HepG2 (cell line): ENCODE results near the gene USP8. TPM values are rescaled to one million over a fixed set of nuclear protein-coding genes. Genes with fewer than 3 reads are reported as not detected.

ENCODE experiments used
- ESRRA ChIP-seq: sonication (generic); formaldehyde crosslinking; IDR thresholded peaks from 2 replicates; pipeline ENCODE4 v1.5.1; 2020; ENCODE audit warnings: mild to moderate bottlenecking, low read depth, missing genetic modification reagents
- GABPB1 ChIP-seq: IDR thresholded peaks from 2 replicates; pipeline ENCODE4 v1.6.1; 2016; ENCODE audit warnings: mild to moderate bottlenecking, missing genetic modification reagents, moderate library complexity, missing compliant biosample characterization
- HNRNPH1 ChIP-seq: fragments of 200-400 bp; formaldehyde crosslinking; optimal IDR thresholded peaks from 2 replicates; pipeline ENCODE3; 2017; ENCODE audit warnings: mild to moderate bottlenecking, low read depth, low read length
- KLF16 ChIP-seq, 2 experiments: sonication (generic) in 1 of 2; formaldehyde crosslinking in 1 of 2; IDR thresholded peaks; 2 replicates each; pipeline versions ENCODE4 v1.6.1 to v1.8.0; 2016 to 2023; ENCODE audit warnings: missing genetic modification reagents in 2 of 2, missing compliant biosample characterization in 1 of 2
- POGZ ChIP-seq: sonication (generic); formaldehyde crosslinking; IDR thresholded peaks from 2 replicates; pipeline ENCODE4 v1.4.0; 2020; ENCODE audit warnings: mild to moderate bottlenecking, missing genetic modification reagents
- RELA ChIP-seq: sonication (generic); formaldehyde crosslinking; IDR thresholded peaks from 2 replicates; pipeline ENCODE4 v1.4.0; 2020; ENCODE audit warnings: missing genetic modification reagents
- ZNF317 ChIP-seq: sonication (generic); formaldehyde crosslinking; IDR thresholded peaks from 2 replicates; pipeline ENCODE4 v1.5.0; 2020; ENCODE audit warnings: mild to moderate bottlenecking, missing genetic modification reagents
- ZNF501 ChIP-seq: sonication (generic); formaldehyde crosslinking; IDR thresholded peaks from 2 replicates; pipeline ENCODE4 v1.5.1; 2020; ENCODE audit warnings: mild to moderate bottlenecking, moderate library complexity, missing genetic modification reagents
- ZNF891 ChIP-seq: sonication (generic); formaldehyde crosslinking; IDR thresholded peaks from 2 replicates; pipeline ENCODE4 v1.5.0; 2020; ENCODE audit warnings: mild to moderate bottlenecking, missing genetic modification reagents
- polyA plus RNA-seq, 8 experiments: library from polyadenylated mRNA; depleted of rRNA in 3 of 8; stranded (reverse) in 7 of 8; unstranded in 1 of 8; fragments of >200 nt; fragmentation: Illumina TruSeq in 4 of 8; extraction: Trizol in 4 of 8; gene quantifications; 2 replicates each; pipeline versions ENCODE4 v1.2.1 to v1.2.3, GENCODE V29; 2011 to 2016; ENCODE audit warnings: low read depth in 4 of 8, missing spikeins in 1 of 8, mixed read lengths in 1 of 8; ENCODE audit not compliant: insufficient read depth in 1 of 8
- total RNA-seq, 5 experiments: library from RNA; depleted of rRNA; stranded (reverse); fragments of >200 nt; fragmentation: Illumina TruSeq; extraction: Trizol; gene quantifications; 2 replicates each; pipeline ENCODE4 v1.2.3, GENCODE V29; 2016; ENCODE audit warnings: low read depth in 1 of 5
- TF ChIP-seq, protein P1 (sequence below): sonication (generic); formaldehyde crosslinking; IDR thresholded peaks from 2 replicates; pipeline ENCODE4 v1.4.0; 2020; ENCODE audit warnings: missing genetic modification reagents
- TF ChIP-seq, protein P2 (sequence below): sonication (generic); formaldehyde crosslinking; IDR thresholded peaks from 2 replicates; pipeline ENCODE4 v1.4.0; 2020; ENCODE audit warnings: mild to moderate bottlenecking, low read depth, missing genetic modification reagents
- TF ChIP-seq, protein P3 (sequence below): sonication (generic); formaldehyde crosslinking; IDR thresholded peaks from 2 replicates; pipeline ENCODE4 v1.4.0; 2020; ENCODE audit warnings: missing genetic modification reagents
- TF ChIP-seq, protein P4 (sequence below): fragments of 450-650 bp; IDR thresholded peaks from 2 replicates; pipeline ENCODE4 v1.6.1; 2017
- TF ChIP-seq, protein P5 (sequence below): sonication (generic); formaldehyde crosslinking; IDR thresholded peaks from 2 replicates; pipeline ENCODE4 v1.4.0; 2020; ENCODE audit warnings: mild to moderate bottlenecking, missing genetic modification reagents, borderline replicate concordance

USP8 gene
- total and polyA plus RNA-seq, 2 of the 13 experiments (the other 11 are each of a cell fraction or from before 2014, with no cell fraction given): 36.4 to 50.7 TPM

DNA sequence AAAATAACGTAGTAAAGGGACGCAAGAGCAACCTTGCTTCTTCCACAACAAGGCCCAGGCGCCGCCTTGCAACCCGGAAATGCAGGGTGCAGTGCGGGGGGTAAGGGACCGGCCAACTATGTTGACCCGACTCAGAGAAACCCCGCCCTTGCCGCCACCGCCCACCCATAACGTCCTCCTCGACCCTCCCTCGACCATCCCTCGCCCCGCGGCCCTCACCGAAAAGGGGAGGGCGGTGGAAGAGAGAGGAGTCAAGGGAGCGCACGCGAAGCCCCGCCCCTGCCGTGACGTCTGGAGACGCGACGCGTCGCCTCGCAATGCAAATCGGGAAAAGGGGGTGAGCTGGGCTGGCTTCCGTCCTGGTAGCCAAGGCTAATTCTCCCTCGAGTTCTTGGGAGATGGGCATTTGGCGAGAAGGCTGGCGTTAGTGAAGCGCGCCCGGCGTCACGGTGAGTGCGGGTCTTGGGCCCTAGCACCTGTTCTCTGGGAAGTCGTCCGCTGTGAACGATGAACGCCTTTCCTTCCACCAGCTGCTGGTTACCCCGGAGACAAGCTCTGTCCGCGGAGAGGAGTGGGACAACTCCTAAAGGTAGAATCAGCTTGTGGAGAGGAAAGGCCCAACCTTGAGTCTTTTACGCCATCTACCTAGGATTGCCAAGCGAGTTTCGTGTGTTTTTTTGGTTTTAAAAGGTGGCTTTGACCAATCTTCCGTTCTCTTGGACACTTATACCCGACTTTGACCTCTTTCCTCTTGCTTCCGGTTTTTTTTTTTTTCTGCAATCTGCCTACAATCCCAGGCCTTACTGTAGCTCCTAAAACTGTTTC lies at the start of gene USP8 (continued):
- TF ChIP-seq, protein P1, sequence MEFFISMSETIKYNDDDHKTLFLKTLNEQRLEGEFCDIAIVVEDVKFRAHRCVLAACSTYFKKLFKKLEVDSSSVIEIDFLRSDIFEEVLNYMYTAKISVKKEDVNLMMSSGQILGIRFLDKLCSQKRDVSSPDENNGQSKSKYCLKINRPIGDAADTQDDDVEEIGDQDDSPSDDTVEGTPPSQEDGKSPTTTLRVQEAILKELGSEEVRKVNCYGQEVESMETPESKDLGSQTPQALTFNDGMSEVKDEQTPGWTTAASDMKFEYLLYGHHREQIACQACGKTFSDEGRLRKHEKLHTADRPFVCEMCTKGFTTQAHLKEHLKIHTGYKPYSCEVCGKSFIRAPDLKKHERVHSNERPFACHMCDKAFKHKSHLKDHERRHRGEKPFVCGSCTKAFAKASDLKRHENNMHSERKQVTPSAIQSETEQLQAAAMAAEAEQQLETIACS (CRISPR knock-in tag): no peak
- TF ChIP-seq, protein P2, sequence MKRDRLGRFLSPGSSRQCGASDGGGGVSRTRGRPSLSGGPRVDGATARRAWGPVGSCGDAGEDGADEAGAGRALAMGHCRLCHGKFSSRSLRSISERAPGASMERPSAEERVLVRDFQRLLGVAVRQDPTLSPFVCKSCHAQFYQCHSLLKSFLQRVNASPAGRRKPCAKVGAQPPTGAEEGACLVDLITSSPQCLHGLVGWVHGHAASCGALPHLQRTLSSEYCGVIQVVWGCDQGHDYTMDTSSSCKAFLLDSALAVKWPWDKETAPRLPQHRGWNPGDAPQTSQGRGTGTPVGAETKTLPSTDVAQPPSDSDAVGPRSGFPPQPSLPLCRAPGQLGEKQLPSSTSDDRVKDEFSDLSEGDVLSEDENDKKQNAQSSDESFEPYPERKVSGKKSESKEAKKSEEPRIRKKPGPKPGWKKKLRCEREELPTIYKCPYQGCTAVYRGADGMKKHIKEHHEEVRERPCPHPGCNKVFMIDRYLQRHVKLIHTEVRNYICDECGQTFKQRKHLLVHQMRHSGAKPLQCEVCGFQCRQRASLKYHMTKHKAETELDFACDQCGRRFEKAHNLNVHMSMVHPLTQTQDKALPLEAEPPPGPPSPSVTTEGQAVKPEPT: no peak
- TF ChIP-seq, protein P3, sequence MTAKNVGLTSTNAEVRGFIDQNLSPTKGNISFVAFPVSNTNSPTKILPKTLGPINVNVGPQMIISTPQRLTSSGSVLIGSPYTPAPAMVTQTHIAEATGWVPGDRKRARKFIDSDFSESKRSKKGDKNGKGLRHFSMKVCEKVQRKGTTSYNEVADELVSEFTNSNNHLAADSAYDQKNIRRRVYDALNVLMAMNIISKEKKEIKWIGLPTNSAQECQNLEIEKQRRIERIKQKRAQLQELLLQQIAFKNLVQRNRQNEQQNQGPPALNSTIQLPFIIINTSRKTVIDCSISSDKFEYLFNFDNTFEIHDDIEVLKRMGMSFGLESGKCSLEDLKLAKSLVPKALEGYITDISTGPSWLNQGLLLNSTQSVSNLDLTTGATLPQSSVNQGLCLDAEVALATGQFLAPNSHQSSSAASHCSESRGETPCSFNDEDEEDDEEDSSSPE (CRISPR knock-in tag): peak; percentile 27; the same call in 1 of the 2 replicates
- TF ChIP-seq, protein P4, sequence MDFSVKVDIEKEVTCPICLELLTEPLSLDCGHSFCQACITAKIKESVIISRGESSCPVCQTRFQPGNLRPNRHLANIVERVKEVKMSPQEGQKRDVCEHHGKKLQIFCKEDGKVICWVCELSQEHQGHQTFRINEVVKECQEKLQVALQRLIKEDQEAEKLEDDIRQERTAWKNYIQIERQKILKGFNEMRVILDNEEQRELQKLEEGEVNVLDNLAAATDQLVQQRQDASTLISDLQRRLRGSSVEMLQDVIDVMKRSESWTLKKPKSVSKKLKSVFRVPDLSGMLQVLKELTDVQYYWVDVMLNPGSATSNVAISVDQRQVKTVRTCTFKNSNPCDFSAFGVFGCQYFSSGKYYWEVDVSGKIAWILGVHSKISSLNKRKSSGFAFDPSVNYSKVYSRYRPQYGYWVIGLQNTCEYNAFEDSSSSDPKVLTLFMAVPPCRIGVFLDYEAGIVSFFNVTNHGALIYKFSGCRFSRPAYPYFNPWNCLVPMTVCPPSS: no peak
- TF ChIP-seq GABPB1 (CRISPR knock-in tag): peak; percentile 93
- peak; percentile 78 for TF ChIP-seq ZNF501
- TF ChIP-seq POGZ (CRISPR knock-in tag): peak; percentile 97
- peak; percentile 49; the same call in 1 of the 2 replicates for TF ChIP-seq ZNF891 (CRISPR knock-in tag)
- peak; percentile 52; the same call in 1 of the 2 replicates for TF ChIP-seq ZNF317 (CRISPR knock-in tag)
- peak in 1 of 2 experiments; percentile 52; a peak in 2 of 4 replicates for TF ChIP-seq KLF16 (CRISPR knock-in tag; IDR thresholded peaks at IDR 0.05)
- TF ChIP-seq HNRNPH1: no peak
- TF ChIP-seq, protein P5, sequence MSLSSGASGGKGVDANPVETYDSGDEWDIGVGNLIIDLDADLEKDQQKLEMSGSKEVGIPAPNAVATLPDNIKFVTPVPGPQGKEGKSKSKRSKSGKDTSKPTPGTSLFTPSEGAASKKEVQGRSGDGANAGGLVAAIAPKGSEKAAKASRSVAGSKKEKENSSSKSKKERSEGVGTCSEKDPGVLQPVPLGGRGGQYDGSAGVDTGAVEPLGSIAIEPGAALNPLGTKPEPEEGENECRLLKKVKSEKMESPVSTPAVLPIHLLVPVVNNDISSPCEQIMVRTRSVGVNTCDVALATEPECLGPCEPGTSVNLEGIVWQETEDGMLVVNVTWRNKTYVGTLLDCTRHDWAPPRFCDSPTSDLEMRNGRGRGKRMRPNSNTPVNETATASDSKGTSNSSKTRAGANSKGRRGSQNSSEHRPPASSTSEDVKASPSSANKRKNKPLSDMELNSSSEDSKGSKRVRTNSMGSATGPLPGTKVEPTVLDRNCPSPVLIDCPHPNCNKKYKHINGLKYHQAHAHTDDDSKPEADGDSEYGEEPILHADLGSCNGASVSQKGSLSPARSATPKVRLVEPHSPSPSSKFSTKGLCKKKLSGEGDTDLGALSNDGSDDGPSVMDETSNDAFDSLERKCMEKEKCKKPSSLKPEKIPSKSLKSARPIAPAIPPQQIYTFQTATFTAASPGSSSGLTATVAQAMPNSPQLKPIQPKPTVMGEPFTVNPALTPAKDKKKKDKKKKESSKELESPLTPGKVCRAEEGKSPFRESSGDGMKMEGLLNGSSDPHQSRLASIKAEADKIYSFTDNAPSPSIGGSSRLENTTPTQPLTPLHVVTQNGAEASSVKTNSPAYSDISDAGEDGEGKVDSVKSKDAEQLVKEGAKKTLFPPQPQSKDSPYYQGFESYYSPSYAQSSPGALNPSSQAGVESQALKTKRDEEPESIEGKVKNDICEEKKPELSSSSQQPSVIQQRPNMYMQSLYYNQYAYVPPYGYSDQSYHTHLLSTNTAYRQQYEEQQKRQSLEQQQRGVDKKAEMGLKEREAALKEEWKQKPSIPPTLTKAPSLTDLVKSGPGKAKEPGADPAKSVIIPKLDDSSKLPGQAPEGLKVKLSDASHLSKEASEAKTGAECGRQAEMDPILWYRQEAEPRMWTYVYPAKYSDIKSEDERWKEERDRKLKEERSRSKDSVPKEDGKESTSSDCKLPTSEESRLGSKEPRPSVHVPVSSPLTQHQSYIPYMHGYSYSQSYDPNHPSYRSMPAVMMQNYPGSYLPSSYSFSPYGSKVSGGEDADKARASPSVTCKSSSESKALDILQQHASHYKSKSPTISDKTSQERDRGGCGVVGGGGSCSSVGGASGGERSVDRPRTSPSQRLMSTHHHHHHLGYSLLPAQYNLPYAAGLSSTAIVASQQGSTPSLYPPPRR: 0 out of 2 replicates have a peak, but pooled peaks have one; percentile 23
- no peak for TF ChIP-seq ESRRA (CRISPR knock-in tag)
- 0 out of 2 replicates have a peak, but pooled peaks have one; percentile 71 for TF ChIP-seq RELA (CRISPR knock-in tag)
